Fibroblast of mammary gland (primary cell): ENCODE measurements around the gene IQCE.
A peak's percentile ranks its signal among the peaks of the same experiment; 100 is the strongest.

Source experiments
- DNase-seq: peaks from one replicate; pipeline ENCODE4 v3.0.0-alpha.2; 2010; ENCODE audit warnings: low read depth
- H3K4me3 ChIP-seq: 2 replicates; pipeline ENCODE4 v1.5.1; 2011; ENCODE audit warnings: low read depth, mild to moderate bottlenecking, low read length, moderate library complexity; ENCODE audit not compliant: control insufficient read depth
- CTCF ChIP-seq: conservative IDR thresholded peaks from 2 replicates; pipeline ENCODE4 v1.5.1; 2011; ENCODE audit warnings: low read depth, low read length, inconsistent platforms; ENCODE audit not compliant: control insufficient read depth, insufficient read depth

The IQCE gene

GRCh38 chr7:2521952-2522591, 36.7 kb upstream of the IQCE start:
- DNase-seq: peak; percentile 39
- H3K4me3 ChIP-seq: no peak overlapping the region
- no peak for TF ChIP-seq CTCF

DNA sequence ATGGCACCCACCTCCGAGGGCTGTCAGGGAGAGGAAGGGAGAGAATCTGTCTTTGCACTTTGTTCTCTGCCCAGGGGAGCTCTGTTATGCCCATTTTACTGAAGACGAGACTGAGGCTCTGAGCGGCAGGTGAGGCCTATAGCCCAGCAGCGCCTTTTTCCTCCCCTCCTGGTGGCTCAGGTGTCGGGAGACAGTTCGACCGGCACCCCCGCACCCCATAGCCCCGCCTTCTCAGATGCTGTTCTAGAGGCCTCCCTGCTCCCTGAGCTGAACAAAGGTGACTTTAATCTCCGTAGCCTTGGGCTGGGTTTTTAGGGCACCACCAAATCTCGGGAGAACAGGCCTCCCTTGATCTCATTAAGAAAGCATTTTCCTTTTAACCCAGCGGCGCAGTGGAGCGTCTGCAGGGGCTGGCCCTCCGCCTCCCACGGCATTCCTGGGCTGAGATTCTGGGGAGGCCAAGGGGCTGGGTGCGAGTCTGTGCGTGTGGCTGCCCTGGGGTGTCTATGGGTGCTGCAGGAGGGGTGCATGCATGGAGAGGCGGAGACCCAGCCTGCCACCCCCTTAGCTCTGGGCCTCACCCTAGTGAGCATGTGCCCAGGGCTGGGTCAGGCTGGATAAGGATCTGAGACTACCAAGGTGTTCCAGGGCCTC, 35.9 kb upstream of the IQCE start:
- TF ChIP-seq CTCF: no peak
- no peak overlapping the region for H3K4me3 ChIP-seq
- peak; percentile 57 for DNase-seq

DNA sequence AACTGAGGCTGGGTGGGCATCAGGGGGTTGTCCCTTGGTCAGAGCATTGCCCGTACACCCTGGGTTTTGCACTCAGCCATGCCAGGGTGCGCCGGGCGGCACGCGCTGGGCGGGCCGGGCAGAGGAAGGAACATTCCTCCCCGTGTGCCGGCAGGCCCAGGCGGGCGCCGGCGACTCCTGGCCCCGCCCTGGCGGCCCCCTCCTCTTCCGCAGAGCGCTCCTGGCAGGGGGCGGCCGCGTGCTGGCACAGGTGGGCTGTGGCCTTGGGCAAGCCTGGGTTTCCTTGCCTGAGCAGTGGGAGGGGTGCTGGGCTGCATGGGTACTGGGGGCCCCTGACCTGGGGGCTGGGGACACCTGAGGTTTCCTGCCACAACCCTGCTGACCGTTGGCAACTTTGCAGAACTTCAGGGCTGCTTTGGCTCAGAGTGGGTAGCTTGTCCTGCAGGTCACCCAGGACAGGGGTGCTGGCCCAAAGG, 35.3 kb upstream of the IQCE start:
- no peak for DNase-seq
- TF ChIP-seq CTCF: no peak
- no peak overlapping the region for H3K4me3 ChIP-seq

- no peak overlapping the region for H3K4me3 ChIP-seq
- no peak for TF ChIP-seq CTCF
- DNase-seq: peak; percentile 52
Measured at GRCh38 chr7:2523941-2524807, 34.6 kb upstream of the IQCE start.

- no peak for TF ChIP-seq CTCF
- DNase-seq: no peak
- H3K4me3 ChIP-seq: no peak overlapping the region
Measured at GRCh38 chr7:2524808-2525657, 33.7 kb upstream of the IQCE start.
